Ovary (tissue), 9 donors: Measurements from ENCODE around the gene CC2D1A. TPM values are rescaled to one million over a fixed set of nuclear protein-coding genes. Genes with fewer than 3 reads are reported as not detected.

ENCODE experiments used
- DNase-seq, 5 donors: peaks; one replicate each; pipeline ENCODE4 v3.0.0-alpha.2; 2019 to 2020
- H3K27ac ChIP-seq, 2 donors: fragments of 200-600 bp; one replicate each; pipeline versions ENCODE4 v1.5.1 to v1.8.0; 2019 to 2022
- H3K27me3 ChIP-seq: fragments of 200-600 bp; one replicate; pipeline ENCODE4 v1.8.0; 2022
- H3K36me3 ChIP-seq: fragments of 200-600 bp; sonication (generic); one replicate; pipeline ENCODE4 v1.5.1; 2019
- H3K4me1 ChIP-seq: one replicate; pipeline ENCODE4 v1.8.1; 2013; ENCODE audit warnings: mild to moderate bottlenecking, moderate library complexity; ENCODE audit not compliant: insufficient read depth
- H3K4me3 ChIP-seq: fragments of 200-600 bp; sonication (generic); one replicate; pipeline ENCODE4 v1.5.1; 2017
- H3K9me3 ChIP-seq, 2 donors: fragments of 200-600 bp in 1 of 2; sonication (generic) in 1 of 2; one replicate each; pipeline versions ENCODE4 v1.5.1 to v1.8.1; 2013 to 2019; ENCODE audit warnings: mild to moderate bottlenecking in 1 of 2, moderate library complexity in 1 of 2
- CTCF ChIP-seq, 3 donors: fragments of 450-650 bp in 2 of 3; fragments of 200-600 bp in 1 of 3; IDR thresholded peaks; one replicate each; pipeline versions ENCODE4 v1.5.1 to v1.8.0; 2016 to 2022; ENCODE audit warnings: antibody characterized with exemption in 3 of 3, mild to moderate bottlenecking in 1 of 3
- EP300 ChIP-seq: sonication (generic); formaldehyde crosslinking; IDR thresholded peaks from one replicate; pipeline ENCODE4 v1.6.1; 2017; ENCODE audit warnings: antibody characterized with exemption
- POLR2A ChIP-seq: fragments of 450-650 bp; IDR thresholded peaks from one replicate; pipeline ENCODE4 v1.6.1; 2017; ENCODE audit warnings: antibody characterized with exemption, mild to moderate bottlenecking, moderate library complexity
- WGBS, 3 donors: extraction: QIAGEN DNeasy Blood & Tissue Kit in 1 of 3; methylation state at CpG; one replicate each; pipeline versions ENCODE4 v1.1.5 to v1.1.7; 2013 to 2017; 5-methylcytosine and 5-hydroxymethylcytosine counted together
- intact Hi-C, 4 donors: fragments of 100-400 bp; cut with DNase I; formaldehyde crosslinking; loops; one replicate each; pipeline versions ENCODE4 v1.11.0 to v1.15.1; 2022 to 2023
- polyA plus RNA-seq, 2 donors: library from polyadenylated mRNA; stranded (reverse); fragments of 200-250 nt in 1 of 2; fragments of 350-450 nt in 1 of 2; fragmentation: Illumina TruSeq in 1 of 2; extraction: RNeasy Lipid Tissue Mini Kit (QIAGEN cat#74804) in 1 of 2; gene quantifications; one replicate each; pipeline ENCODE4 v1.2.3, GENCODE V29; 2013 to 2014
- total RNA-seq, 7 donors: library from RNA; depleted of rRNA in 2 of 7; stranded (reverse); fragments of >200 nt in 2 of 7; fragmentation: NEBNext Ultra II Directional in 3 of 7; extraction: Animal tissue kit (Norgen Biotek cat#: 25700) in 3 of 7; gene quantifications; one replicate each; pipeline versions ENCODE4 v1.1.0 to v1.2.4, GENCODE V29; 2016 to 2023
- donor health status: DM: no; HTN: no; CAD: no; lungs with moderate emphysema.
- donor health status: DM: no; HTN: no; CAD: no.
- donor health status: Bipolar disorder and iron deficiency.
- donor health status: DM: yes; HTN: yes; CAD: no.
- donor health status: DM: no; HTN: no; CAD: no.
- donor health status: DM: yes; HTN: yes; CAD: no.

The CC2D1A gene
- total and polyA plus RNA-seq, 9 donors, result 13.1 to 38.1 (median 29.6) TPM

- peak; percentile 94 to 99 (median 99) for TF ChIP-seq CTCF (IDR thresholded peaks at IDR 0.05)
- TF ChIP-seq POLR2A, result peak; percentile 25
- TF ChIP-seq EP300, result no peak
- intact Hi-C loops, result loop anchor here in 3 of 4 donors (2.0 to 5.0 kb wide), 2 partner anchors 192 to 194 kb away; partner anchors contain the start of gene MISP3 (in 2 of the 3)
- H3K27me3 ChIP-seq, result no peaks in the 10 kb centered on the region
- no peaks in the 10 kb centered on the region for H3K36me3 ChIP-seq
- H3K4me3 ChIP-seq, result no peak overlapping the region
- DNase-seq, result peak; percentile 93 to 98 (median 98)
- H3K9me3 ChIP-seq, result no peaks in the 10 kb centered on the region
- WGBS, 3 donors, result 6 to 7% (median 6%) methylated on average over 31 to 34 of the region's 34 CpGs
- peaks cover 7% of the 10 kb centered on the region for H3K4me1 ChIP-seq
- H3K27ac ChIP-seq, result peak overlapping the region; percentile 3 to 60
Observed at GRCh38 chr19:13880059-13881043, 25.6 kb upstream of the CC2D1A start.

GRCh38 chr19:13881251-13881691 lies 24.7 kb upstream of the CC2D1A start:
- H3K27ac ChIP-seq, result no peak overlapping the region
- H3K9me3 ChIP-seq, result no peaks in the 10 kb centered on the region
- intact Hi-C loops, result loop anchor here in 3 of 4 donors (2.0 to 5.0 kb wide), 2 partner anchors 191 to 194 kb away; partner anchors contain the start of gene MISP3 (in 2 of the 3)
- 19 to 35% (median 24%) methylated on average over 12 of the region's 12 CpGs for WGBS, 3 donors
- H3K36me3 ChIP-seq, result no peaks in the 10 kb centered on the region
- H3K4me3 ChIP-seq, result no peak overlapping the region
- no peak for TF ChIP-seq POLR2A
- no peaks in the 10 kb centered on the region for H3K27me3 ChIP-seq
- no peak for DNase-seq
- H3K4me1 ChIP-seq, result peaks cover 7% of the 10 kb centered on the region

GRCh38 chr19:13881692-13882418 lies 24.1 kb upstream of the CC2D1A start:
- TF ChIP-seq EP300 (no peak), POLR2A (no peak)
- intact Hi-C loops, result loop anchor here (2.0 to 5.0 kb wide), 2 partner anchors 190 to 193 kb away; partner anchors contain the start of gene MISP3 (in 2 of the 4)
- Histone ChIP-seq H3K4me3 (no peak overlapping the region), H3K9me3 (no peaks in the 10 kb centered on the region), H3K27me3 (no peaks in the 10 kb centered on the region), H3K36me3 (no peaks in the 10 kb centered on the region), H3K4me1 (peaks cover 7% of the 10 kb centered on the region), H3K27ac (no peak overlapping the region)
- peak in 1 of 5 donors; percentile 54 for DNase-seq
- WGBS, 3 donors, result 59 to 73% (median 71%) methylated on average over 16 to 17 of the region's 17 CpGs

GRCh38 chr19:13882419-13882795 lies 23.6 kb upstream of the CC2D1A start:
- no peaks in the 10 kb centered on the region for H3K36me3 ChIP-seq
- no peak for DNase-seq
- TF ChIP-seq POLR2A (no peak), EP300 (no peak), CTCF (IDR thresholded peaks at IDR 0.05) (no peak)
- H3K27me3 ChIP-seq, result no peaks in the 10 kb centered on the region
- no peak overlapping the region for H3K4me3 ChIP-seq
- H3K4me1 ChIP-seq, result peaks cover 7% of the 10 kb centered on the region
- no peak overlapping the region for H3K27ac ChIP-seq
- 82 to 88% (median 84%) methylated on average over 5 of the region's 5 CpGs for WGBS, 3 donors
- no peaks in the 10 kb centered on the region for H3K9me3 ChIP-seq
- intact Hi-C loops, result loop anchor here in 3 of 4 donors (2.0 to 5.0 kb wide), 2 partner anchors 190 to 192 kb away; partner anchors contain the start of gene MISP3 (in 2 of the 3)

- intact Hi-C loops, result loop anchor here in 3 of 4 donors (2.0 to 5.0 kb wide), 2 partner anchors 189 to 192 kb away; partner anchors contain the start of gene MISP3 (in 2 of the 3)
- Histone ChIP-seq H3K36me3 (no peaks in the 10 kb centered on the region), H3K9me3 (no peaks in the 10 kb centered on the region), H3K27ac (no peak overlapping the region), H3K4me3 (no peak overlapping the region), H3K4me1 (peaks cover 7% of the 10 kb centered on the region), H3K27me3 (no peaks in the 10 kb centered on the region)
- TF ChIP-seq POLR2A (no peak), EP300 (no peak), CTCF (IDR thresholded peaks at IDR 0.05) (no peak)
- DNase-seq, result no peak
- WGBS, 3 donors, result 88 to 94% (median 93%) methylated on average over 11 to 12 of the region's 12 CpGs
Observed at GRCh38 chr19:13882836-13883235, 23.2 kb upstream of the CC2D1A start.
